Endothelial cell of umbilical vein (primary cell): ENCODE measurements around the gene HEATR3. TPM values are rescaled to one million over a fixed set of nuclear protein-coding genes. Genes with fewer than 3 reads are reported as not detected.

Experiments
- BruUV-seq: library from RNA; stranded (reverse); fragments of 400-500 nt; replicated peaks from 2 replicates; lab custom pipeline; 2021; lab: Mats Ljungman, UMichigan
- CTCF ChIA-PET: fragments of 300-600, 350-600 bp; sonication (Branson Sonifier 250); formaldehyde crosslinking; loops from one replicate; lab custom pipeline; 2021; ENCODE audit warnings: antibody characterized with exemption, inconsistent platforms; lab: Charles Lee
- POLR2A ChIA-PET: fragments of 300-600, 350-600 bp; sonication (Branson Sonifier 250); formaldehyde crosslinking; loops from one replicate; lab custom pipeline; 2021; ENCODE audit warnings: antibody characterized with exemption, inconsistent platforms; lab: Charles Lee
- DNase-seq: peaks from one replicate; pipeline ENCODE4 v3.0.0-alpha.2; 2011; ENCODE audit warnings: low read depth, low spot score
- FAIRE-seq: peaks from 2 replicates; lab custom pipeline; 2011; peaks lifted over from hg19 to GRCh38; lab: Jason Lieb, UNC
- H2AFZ ChIP-seq: 2 replicates; pipeline ENCODE4 v1.6.0; 2012; ENCODE audit warnings: low read depth, low read length, control low read depth, inconsistent platforms
- H3K27ac ChIP-seq: 2 replicates; pipeline ENCODE4 v1.5.1; 2011; ENCODE audit warnings: low read depth, mild to moderate bottlenecking, control low read depth, low read length, moderate library complexity; ENCODE audit not compliant: insufficient read depth
- H3K27me3 ChIP-seq, 2 experiments: 2 replicates each; pipeline versions ENCODE4 v1.6.0 to v1.6.1; 2011; ENCODE audit warnings: low read length in 2 of 2, mixed read lengths in 1 of 2; ENCODE audit not compliant: control insufficient read depth in 2 of 2, insufficient read depth in 2 of 2
- H3K36me3 ChIP-seq, 2 experiments: 2 replicates in 1 of 2; 3 replicates in 1 of 2; pipeline ENCODE4 v1.5.1; 2011; ENCODE audit warnings: low read length in 2 of 2, mild to moderate bottlenecking in 1 of 2, moderate library complexity in 1 of 2; ENCODE audit not compliant: control insufficient read depth in 2 of 2, insufficient read depth in 2 of 2; ENCODE audit errors: extremely low read depth in 1 of 2
- H3K4me1 ChIP-seq: 3 replicates; pipeline ENCODE4 v1.5.1; 2011; ENCODE audit warnings: mild to moderate bottlenecking, low read length; ENCODE audit not compliant: control insufficient read depth, insufficient read depth; ENCODE audit errors: extremely low read depth
- H3K4me2 ChIP-seq: 2 replicates; pipeline ENCODE4 v1.6.1; 2011; ENCODE audit warnings: low read length, control low read depth, mixed read lengths; ENCODE audit not compliant: insufficient read depth
- H3K4me3 ChIP-seq, 3 experiments: fragments of 200-600 bp in 1 of 3; sonication (generic), shearing (Covaris generic) in 1 of 3; replicated peaks in 1 of 3; 2 replicates each; pipeline ENCODE4 v1.5.1; 2011 to 2016; ENCODE audit warnings: control low read depth in 3 of 3, low read length in 3 of 3, mild to moderate bottlenecking in 2 of 3, inconsistent platforms in 1 of 3, low read depth in 1 of 3, moderate library complexity in 1 of 3; ENCODE audit not compliant: insufficient read depth in 1 of 3
- H3K79me2 ChIP-seq: 2 replicates; pipeline ENCODE4 v1.6.0; 2012; ENCODE audit warnings: low read length, inconsistent platforms; ENCODE audit not compliant: control insufficient read depth, insufficient read depth
- H3K9ac ChIP-seq: replicated peaks from 2 replicates; pipeline ENCODE3; 2011; ENCODE audit warnings: low read length, control low read depth; ENCODE audit not compliant: insufficient read depth; ENCODE audit errors: extremely low read depth
- H3K9me1 ChIP-seq: replicated peaks from 3 replicates; pipeline ENCODE4 v1.6.0; 2011; ENCODE audit warnings: mild to moderate bottlenecking, low read length; ENCODE audit not compliant: control insufficient read depth, insufficient read depth; ENCODE audit errors: extremely low read depth
- H3K9me3 ChIP-seq: replicated peaks from 2 replicates; pipeline ENCODE4 v1.5.1; 2012; ENCODE audit warnings: low read length, inconsistent platforms; ENCODE audit not compliant: control insufficient read depth, insufficient read depth
- H4K20me1 ChIP-seq: replicated peaks from 2 replicates; pipeline ENCODE3; 2011; ENCODE audit warnings: mild to moderate bottlenecking, low read length; ENCODE audit not compliant: control insufficient read depth, insufficient read depth; ENCODE audit errors: extremely low read depth
- CTCF ChIP-seq, 2 donors: IDR thresholded peaks; 1 replicate in 1 of 2; 2 replicates in 1 of 2; pipeline ENCODE4 v1.5.1; 2011; ENCODE audit warnings: low read length in 2 of 2, mild to moderate bottlenecking in 2 of 2, moderate library complexity in 2 of 2, control low read depth in 1 of 2, inconsistent platforms in 1 of 2, low read depth in 1 of 2; ENCODE audit not compliant: insufficient read depth in 1 of 2; ENCODE audit errors: extremely low read depth in 1 of 2
- FOS ChIP-seq: IDR thresholded peaks from 2 replicates; pipeline ENCODE4 v1.6.1; 2011; ENCODE audit warnings: mild to moderate bottlenecking, low read length, moderate library complexity, borderline replicate concordance; ENCODE audit not compliant: insufficient read depth
- GATA2 ChIP-seq: IDR thresholded peaks from 2 replicates; pipeline ENCODE4 v1.7.0; 2011; ENCODE audit warnings: low read depth, mild to moderate bottlenecking, moderate library complexity, mixed read lengths, low read length; ENCODE audit not compliant: insufficient read length, insufficient read depth
- JUN ChIP-seq: IDR thresholded peaks from 2 replicates; pipeline ENCODE4 v1.6.1; 2011; ENCODE audit warnings: borderline replicate concordance, low read depth; ENCODE audit not compliant: insufficient read length, insufficient read depth
- MAX ChIP-seq: IDR thresholded peaks from 2 replicates; pipeline ENCODE4 v1.6.1; 2011; ENCODE audit not compliant: insufficient read depth, insufficient read length
- MYC ChIP-seq: IDR thresholded peaks from one replicate; pipeline ENCODE4 v1.6.1; 2011; ENCODE audit warnings: mild to moderate bottlenecking, low read depth, low read length
- POLR2A ChIP-seq: IDR thresholded peaks from 2 replicates; pipeline ENCODE4 v1.6.1; 2012; ENCODE audit warnings: low read depth, mild to moderate bottlenecking, control low read depth, low read length
- POLR2AphosphoS5 ChIP-seq: IDR thresholded peaks from 2 replicates; pipeline ENCODE4 v1.6.1; 2012; ENCODE audit warnings: low read depth, mild to moderate bottlenecking, control low read depth, low read length, moderate library complexity; ENCODE audit not compliant: insufficient read depth
- dilution Hi-C: fragments of 300-500 bp; cut with MboI; formaldehyde crosslinking; loops from one replicate; pipeline ENCODE4 v1.15.0; 2019; ENCODE audit warnings: low sequenced_read_pairs; ENCODE audit not compliant: extremely low pct_ligation_motif_present
- intact Hi-C: fragments of 100-400 bp; cut with micrococcal nuclease; formaldehyde crosslinking; loops from one replicate; pipeline ENCODE4 v1.10.0; 2022
- polyA plus RNA-seq, 4 experiments: library from polyadenylated mRNA; depleted of rRNA in 3 of 4; stranded (reverse) in 3 of 4; unstranded in 1 of 4; fragments of >200 nt; gene quantifications; 2 replicates each; pipeline versions ENCODE4 v1.2.1 to v1.2.3, GENCODE V29; 2011 to 2012; ENCODE audit warnings: missing spikeins in 1 of 4
- total RNA-seq: library from RNA; stranded (reverse); gene quantifications from 2 replicates; pipeline ENCODE4 v1.2.3, GENCODE V29; 2021

The HEATR3 gene
- total and polyA plus RNA-seq, 2 donors (not counting 3 experiments of a cell fraction or from before 2014, with no cell fraction given): 6.7 to 23.1 TPM

GRCh38 chr16:50038286-50038685, 27.5 kb upstream of the HEATR3 start:
- FAIRE-seq: no peak
- CTCF ChIA-PET: interaction anchor here (0.6 to 3.5 kb wide), 4 partner anchors 13 to 1809 kb away, joined by 3 to 22 read pairs (median 4); partner anchors contain the start of genes CNEP1R1 and HEATR3
- POLR2A ChIA-PET: no interaction called here

More at GRCh38 chr16:50038286-50038685, 27.5 kb upstream of the HEATR3 start:
- Histone ChIP-seq H3K9me1 (no peaks in the 10 kb centered on the region), H4K20me1 (no peaks in the 10 kb centered on the region), H3K27me3 (no peaks in the 10 kb centered on the region), H3K4me2 (no peak overlapping the region), H3K9me3 (no peaks in the 10 kb centered on the region), H3K4me3 (no peak overlapping the region), H3K4me1 (no peaks in the 10 kb centered on the region), H3K36me3 (peaks cover 0 to 2% of the 10 kb centered on the region in 2 experiments), H2AFZ (no peak overlapping the region), H3K9ac (no peak overlapping the region), H3K27ac (no peak overlapping the region), H3K79me2 (no peaks in the 10 kb centered on the region)
- DNase-seq: no peak
- intact Hi-C loops: no loop called here
- dilution Hi-C loops: no loop called here
- no peak for TF ChIP-seq MYC
- no peak for TF ChIP-seq FOS
- TF ChIP-seq GATA2: no peak
- no peak for TF ChIP-seq CTCF (IDR thresholded peaks at IDR 0.05; ENCODE audit: extremely low read depth in 1 of 2, insufficient read depth in 1 of 2, low read depth in 1 of 2, low read length in 2 of 2)
- TF ChIP-seq MAX: no peak
- TF ChIP-seq POLR2AphosphoS5: no peak
- TF ChIP-seq POLR2A: no peak
- no peak for TF ChIP-seq JUN
- no TSS peak for BruUV-seq
